HFF-Myc (cell line): ENCODE data around the gene WWOX.

Source experiments
- DNase-seq: peaks from one replicate; pipeline ENCODE4 v3.0.0-alpha.2; 2011; ENCODE audit warnings: low read depth; ENCODE audit errors: extremely low read depth
- H3K4me3 ChIP-seq: replicated peaks from 2 replicates; pipeline ENCODE4 v1.5.1; 2011; ENCODE audit warnings: low read depth, mild to moderate bottlenecking, control low read depth, low read length
- TF ChIP-seq, protein P1 (sequence below): IDR thresholded peaks from 2 replicates; pipeline ENCODE4 v1.5.1; 2012; ENCODE audit warnings: mild to moderate bottlenecking, low read depth, low read length, control low read depth; ENCODE audit errors: missing control alignments

WWOX gene

DNA sequence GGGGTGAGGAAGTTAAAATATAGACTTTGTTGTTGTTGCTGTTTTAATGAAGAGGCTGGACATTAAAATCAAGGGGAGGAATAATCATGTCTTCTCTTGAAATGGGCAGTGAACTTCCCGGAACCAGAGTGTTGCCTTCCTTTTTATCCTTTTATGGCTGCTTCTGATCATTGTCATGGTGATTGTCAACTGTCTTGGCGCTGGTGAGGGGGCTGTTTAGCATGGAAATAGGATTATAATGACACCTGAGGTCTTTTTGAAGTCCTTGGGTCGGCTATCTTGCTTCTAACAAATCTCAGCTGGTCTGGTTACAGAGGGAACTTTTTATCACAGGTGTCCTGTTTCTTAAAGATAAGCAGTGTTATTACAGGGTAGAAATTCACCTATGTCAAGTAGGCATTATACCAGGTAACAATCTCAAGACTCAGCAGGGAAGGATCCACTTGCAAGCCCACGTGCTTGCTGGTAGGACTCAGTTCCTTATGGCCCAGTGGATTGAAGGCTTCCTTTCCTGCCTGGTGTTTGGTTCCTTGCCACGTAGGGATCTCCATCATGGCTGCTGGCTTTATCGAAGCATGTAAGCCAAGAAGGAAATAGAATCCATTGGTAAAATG, 349.3 kb downstream of the WWOX start:
- H3K4me3 ChIP-seq, result no peak overlapping the region
- no peak for DNase-seq
- TF ChIP-seq, protein P1, sequence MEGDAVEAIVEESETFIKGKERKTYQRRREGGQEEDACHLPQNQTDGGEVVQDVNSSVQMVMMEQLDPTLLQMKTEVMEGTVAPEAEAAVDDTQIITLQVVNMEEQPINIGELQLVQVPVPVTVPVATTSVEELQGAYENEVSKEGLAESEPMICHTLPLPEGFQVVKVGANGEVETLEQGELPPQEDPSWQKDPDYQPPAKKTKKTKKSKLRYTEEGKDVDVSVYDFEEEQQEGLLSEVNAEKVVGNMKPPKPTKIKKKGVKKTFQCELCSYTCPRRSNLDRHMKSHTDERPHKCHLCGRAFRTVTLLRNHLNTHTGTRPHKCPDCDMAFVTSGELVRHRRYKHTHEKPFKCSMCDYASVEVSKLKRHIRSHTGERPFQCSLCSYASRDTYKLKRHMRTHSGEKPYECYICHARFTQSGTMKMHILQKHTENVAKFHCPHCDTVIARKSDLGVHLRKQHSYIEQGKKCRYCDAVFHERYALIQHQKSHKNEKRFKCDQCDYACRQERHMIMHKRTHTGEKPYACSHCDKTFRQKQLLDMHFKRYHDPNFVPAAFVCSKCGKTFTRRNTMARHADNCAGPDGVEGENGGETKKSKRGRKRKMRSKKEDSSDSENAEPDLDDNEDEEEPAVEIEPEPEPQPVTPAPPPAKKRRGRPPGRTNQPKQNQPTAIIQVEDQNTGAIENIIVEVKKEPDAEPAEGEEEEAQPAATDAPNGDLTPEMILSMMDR, result no peak

DNA sequence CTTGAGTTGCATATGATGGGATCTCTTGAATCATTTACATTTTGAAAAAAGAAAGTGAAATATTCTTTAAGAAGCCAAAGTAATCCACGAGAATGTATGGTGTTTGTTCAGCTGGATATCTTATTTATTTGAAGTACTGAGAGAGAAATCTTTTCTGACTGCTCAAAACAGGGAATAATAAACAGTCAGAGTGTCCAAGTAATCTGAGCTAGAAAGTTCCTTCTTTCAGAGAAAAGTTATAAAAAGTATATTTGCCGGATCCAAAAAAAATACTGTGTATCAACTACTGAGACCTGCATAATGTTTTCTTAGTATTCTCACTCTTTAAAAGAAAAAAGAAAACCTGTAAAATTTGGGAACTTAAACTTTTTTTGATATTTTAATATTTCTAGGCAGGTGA, 350.8 kb downstream of the WWOX start:
- H3K4me3 ChIP-seq, result no peak overlapping the region
- TF ChIP-seq, protein P1, result no peak
- DNase-seq, result no peak

DNA sequence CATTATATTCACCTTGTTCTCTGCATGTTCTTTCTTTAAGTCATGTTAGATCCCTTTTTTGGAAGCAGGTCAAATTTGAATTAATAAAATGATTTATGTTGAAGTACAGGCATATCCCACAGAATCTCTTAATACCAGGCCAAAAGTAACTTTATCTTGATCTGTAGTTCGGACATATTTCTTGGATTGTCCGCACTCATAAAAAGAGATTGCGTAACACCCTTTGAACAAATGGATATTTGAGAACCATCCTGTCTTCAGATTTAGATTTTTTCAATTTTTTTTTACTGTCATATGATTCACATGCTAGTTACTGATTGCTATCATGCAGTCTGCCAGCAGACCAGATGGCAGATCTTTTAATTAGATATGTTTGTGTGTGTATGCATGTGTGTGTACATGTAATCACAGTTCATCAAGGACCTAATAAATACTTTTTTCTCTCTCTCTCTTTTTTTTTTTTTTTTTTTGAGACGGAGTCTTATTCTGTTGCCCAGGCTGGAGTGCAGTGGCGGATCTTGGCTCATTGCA, 352.6 kb downstream of the WWOX start:
- no peak overlapping the region for H3K4me3 ChIP-seq
- DNase-seq, result no peak
- TF ChIP-seq, protein P1, result no peak

DNA sequence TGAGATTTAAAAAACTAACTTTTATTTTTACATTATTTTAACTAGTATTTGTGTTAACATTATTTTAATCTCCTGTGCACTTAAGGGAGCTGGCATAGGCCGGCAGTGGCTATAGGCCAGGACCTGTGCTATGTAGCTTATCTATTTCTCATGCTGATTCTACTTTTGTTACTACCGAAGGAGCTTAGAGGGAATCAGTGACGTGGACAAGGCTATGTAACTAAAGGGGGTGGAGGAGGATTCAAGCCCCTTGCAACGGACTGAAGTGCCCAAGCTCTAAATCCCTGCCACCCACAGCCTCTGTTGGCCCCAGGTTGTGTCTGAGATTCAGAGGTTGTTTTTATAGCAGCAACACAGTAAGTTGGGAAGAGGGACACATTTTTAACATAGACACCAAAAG, 356.4 kb downstream of the WWOX start:
- TF ChIP-seq, protein P1, result no peak
- no peak for DNase-seq
- H3K4me3 ChIP-seq, result no peak overlapping the region

DNA sequence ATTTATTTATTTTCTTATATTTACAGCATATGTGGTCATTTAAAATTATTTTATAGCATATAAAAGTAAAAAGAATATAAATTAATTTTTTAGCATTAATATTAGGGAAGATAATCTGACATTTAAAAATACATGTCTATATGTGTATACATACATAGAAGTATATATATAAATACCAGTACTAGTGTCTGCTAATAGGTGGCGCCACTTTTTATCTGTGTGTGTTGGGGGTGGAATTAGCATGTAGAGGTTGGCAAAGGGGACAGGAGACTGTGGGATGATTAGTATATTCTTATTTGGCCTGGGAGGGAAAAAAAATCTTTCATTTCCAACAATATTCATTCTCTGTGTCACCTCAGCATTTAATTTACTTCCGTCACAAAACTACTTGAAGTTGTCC, 359.1 kb downstream of the WWOX start:
- DNase-seq, result no peak
- no peak overlapping the region for H3K4me3 ChIP-seq
- TF ChIP-seq, protein P1, result no peak

DNA sequence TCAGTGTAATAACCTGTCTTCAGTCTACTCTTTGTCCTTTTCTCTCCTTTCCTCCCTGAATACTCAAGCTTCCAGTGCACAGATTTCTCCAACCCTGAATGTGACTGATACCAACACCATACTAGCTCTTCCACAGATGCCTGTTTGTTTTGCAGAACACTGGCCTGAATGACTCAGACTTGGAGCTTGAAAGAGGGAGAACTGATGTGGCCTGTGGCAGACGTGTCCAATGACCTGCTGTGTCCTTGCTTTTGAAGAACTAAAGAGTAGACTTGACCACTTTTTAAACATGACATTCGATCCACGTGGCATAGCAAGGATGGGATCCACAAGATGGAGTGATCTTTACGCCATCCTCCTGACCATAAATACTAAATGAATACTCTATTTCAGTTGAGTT, 361.0 kb downstream of the WWOX start:
- TF ChIP-seq, protein P1, result no peak

DNA sequence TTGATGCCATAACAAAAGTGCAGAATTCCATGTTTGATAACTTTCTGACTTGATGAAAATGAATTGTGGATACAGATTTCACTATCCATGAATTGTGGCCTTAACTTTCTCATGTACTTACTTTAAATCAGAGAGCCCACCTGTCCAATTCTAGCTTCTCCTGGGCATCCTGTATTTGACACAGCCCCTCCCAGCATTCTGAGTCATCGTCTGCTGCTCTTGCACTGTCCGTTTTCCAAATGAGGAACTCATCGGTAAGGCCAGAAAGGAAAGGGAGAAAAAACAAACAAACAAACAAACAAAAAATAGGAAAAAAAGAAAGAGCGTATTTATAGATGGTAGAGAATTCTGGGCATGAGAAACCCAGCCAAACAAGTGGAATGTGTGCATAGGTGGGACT, 361.6 kb downstream of the WWOX start:
- no peak overlapping the region for H3K4me3 ChIP-seq
- TF ChIP-seq, protein P1, result no peak
- no peak for DNase-seq

More for the DNA sequence above, 361.0 kb downstream of the WWOX start:
- no peak for DNase-seq
- no peak overlapping the region for H3K4me3 ChIP-seq
